CD4-positive, alpha-beta T cell treated with Interleukin-15 for 4 hours (primary cell): ENCODE results near the gene ERBIN.
A peak's percentile ranks its signal among the peaks of the same experiment; 100 is the strongest.
"Not testable (repeated sequence)": the region's sequence is repeated elsewhere in the genome, so short reads cannot be mapped to it uniquely, and the experiment has no call there.

ENCODE experiments used
- DNase-seq: peaks from one replicate; pipeline ENCODE4 v3.0.0-alpha.2; 2020; ENCODE audit warnings: low spot score

Gene ERBIN

GRCh38 chr5:65919773-65920172, 6.6 kb upstream of the ERBIN start:
- no peak for DNase-seq

GRCh38 chr5:65923339-65923738, 3.0 kb upstream of the ERBIN start:
- no peak for DNase-seq

GRCh38 chr5:65924366-65925043, 1.9 kb upstream of the ERBIN start:
- DNase-seq = no peak

GRCh38 chr5:65925044-65925600, 1.3 kb upstream of the ERBIN start:
- DNase-seq = peak; percentile 66

- peak; percentile 79 for DNase-seq
Observed at GRCh38 chr5:65925601-65926275, 637 bp upstream of the ERBIN start.

- peak; percentile 7 for DNase-seq
Observed at GRCh38 chr5:65926893-65927292, 518 bp downstream of the ERBIN start.

- peak; percentile 32 for DNase-seq
Observed at GRCh38 chr5:65927503-65928321, 1.3 kb downstream of the ERBIN start.

GRCh38 chr5:65928322-65928752, 2.0 kb downstream of the ERBIN start:
- no peak for DNase-seq

GRCh38 chr5:65928860-65929259, 2.5 kb downstream of the ERBIN start:
- DNase-seq = no peak

GRCh38 chr5:65932676-65933075, 6.3 kb downstream of the ERBIN start:
- no peak for DNase-seq

GRCh38 chr5:65933295-65933694, 6.9 kb downstream of the ERBIN start:
- no peak for DNase-seq

GRCh38 chr5:65938256-65938655, 11.9 kb downstream of the ERBIN start:
- no peak for DNase-seq

GRCh38 chr5:65943771-65944170, 17.4 kb downstream of the ERBIN start:
- no peak for DNase-seq

GRCh38 chr5:65946198-65946745, 19.9 kb downstream of the ERBIN start:
- DNase-seq = no peak

- no peak for DNase-seq
Observed at GRCh38 chr5:65948115-65948747, 21.9 kb downstream of the ERBIN start.

- no peak for DNase-seq
Observed at GRCh38 chr5:65951330-65951729, 25.0 kb downstream of the ERBIN start.

GRCh38 chr5:65952259-65952658, 25.9 kb downstream of the ERBIN start:
- no peak for DNase-seq

GRCh38 chr5:65954200-65954599, 27.8 kb downstream of the ERBIN start:
- no peak for DNase-seq

- DNase-seq = no peak
Observed at GRCh38 chr5:65955746-65956145, 29.4 kb downstream of the ERBIN start.

GRCh38 chr5:65957703-65958102, 31.3 kb downstream of the ERBIN start:
- not testable (repeated sequence) for DNase-seq

GRCh38 chr5:65961633-65962032, 35.3 kb downstream of the ERBIN start:
- peak; percentile 28 for DNase-seq
